ENCODE measurements around the gene MYH3.

The MYH3 gene

DNA sequence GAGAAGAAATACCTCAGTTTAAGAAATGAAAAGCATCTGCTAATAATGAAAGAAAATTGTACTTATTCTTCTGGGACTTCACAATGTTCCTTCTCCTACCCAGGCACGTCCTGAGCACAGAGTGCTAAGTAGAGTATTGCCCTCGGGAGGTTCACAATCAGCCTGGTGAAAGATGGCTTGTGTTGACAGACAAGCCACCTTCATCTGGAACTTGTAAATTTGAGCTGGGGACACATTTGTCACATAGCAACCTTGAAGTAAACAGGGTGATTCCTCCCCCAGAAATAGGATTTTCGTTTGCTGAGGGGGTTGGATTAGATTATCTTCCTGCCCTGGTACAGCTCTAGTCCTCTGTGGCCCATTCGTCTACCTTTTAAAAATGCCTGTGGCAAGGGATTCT lies 73.3 kb downstream of the MYH3 start:
- Histone ChIP-seq H2AFZ (ENCODE audit: low read depth, low read length) (no peak overlapping the region), H2AK5ac (ENCODE audit: low read length, severe bottlenecking) (no peak overlapping the region), H3K27ac (ENCODE audit: low read length, poor library complexity, severe bottlenecking) (no peak overlapping the region), H3K23ac (ENCODE audit: low read length in 2 of 2) (no peak overlapping the region), H3K9ac (ENCODE audit: low read length) (no peak overlapping the region), H3K36me3 (ENCODE audit: control insufficient read depth in 1 of 2, insufficient read depth in 2 of 2, low read depth in 1 of 2, low read length in 2 of 2) (no peaks in the 10 kb centered on the region), H3K4me1 (ENCODE audit: control insufficient read depth, insufficient read depth, low read depth, low read length) (no peaks in the 10 kb centered on the region), H3K4me2 (ENCODE audit: low read length, poor library complexity, severe bottlenecking) (no peak overlapping the region), H3K27me3 (ENCODE audit: control insufficient read depth in 1 of 2, insufficient read depth in 1 of 2, low read length in 2 of 2) (peaks cover 0 to 9% of the 10 kb centered on the region in 2 experiments), H3K4me3 (ENCODE audit: insufficient read depth in 1 of 2, low read depth in 1 of 2, low read length in 2 of 2) (no peak overlapping the region), H3K79me1 (replicated peaks; ENCODE audit: low read length, poor library complexity, severe bottlenecking) (no peaks in the 10 kb centered on the region), H2BK5ac (ENCODE audit: low read depth, low read length, poor library complexity, severe bottlenecking) (no peak overlapping the region), H2BK12ac (ENCODE audit: low read length in 2 of 2) (no peak overlapping the region), H3K9me3 (ENCODE audit: control insufficient read depth, low read length) (no peaks in the 10 kb centered on the region), H3K18ac (ENCODE audit: low read depth in 1 of 2, low read length in 2 of 2) (no peak overlapping the region), H4K8ac (ENCODE audit: low read length) (no peak overlapping the region), H3K14ac (ENCODE audit: low read length in 2 of 2) (no peak overlapping the region), H2BK15ac (ENCODE audit: low read depth, poor library complexity, severe bottlenecking) (no peak overlapping the region), H2BK120ac (ENCODE audit: low read depth, low read length) (no peak overlapping the region), H4K91ac (ENCODE audit: low read length) (no peak overlapping the region), H3K4ac (ENCODE audit: low read depth in 1 of 2, low read length in 2 of 2) (no peak overlapping the region)
- WGBS = 64% methylated on average over 2 of the region's 4 CpGs
- no peak for DNase-seq

GRCh38 chr17:10579270-10579669 lies 77.8 kb downstream of the MYH3 start:
- 67% methylated on average over 2 of the region's 2 CpGs for WGBS
- Histone ChIP-seq H2BK15ac (ENCODE audit: low read depth, poor library complexity, severe bottlenecking) (no peak overlapping the region), H2AK5ac (ENCODE audit: low read length, severe bottlenecking) (no peak overlapping the region)

More at GRCh38 chr17:10579270-10579669, 77.8 kb downstream of the MYH3 start:
- no peaks in the 10 kb centered on the region for H3K79me1 ChIP-seq (replicated peaks; ENCODE audit: low read length, poor library complexity, severe bottlenecking)
- no peak overlapping the region for H4K8ac ChIP-seq (ENCODE audit: low read length)
- no peak overlapping the region for H3K23ac ChIP-seq (ENCODE audit: low read length in 2 of 2)
- H3K4me1 ChIP-seq (ENCODE audit: control insufficient read depth, insufficient read depth, low read depth, low read length) = no peaks in the 10 kb centered on the region
- no peak overlapping the region for H3K18ac ChIP-seq (ENCODE audit: low read depth in 1 of 2, low read length in 2 of 2)
- no peak for DNase-seq
- H3K27me3 ChIP-seq (ENCODE audit: control insufficient read depth in 1 of 2, insufficient read depth in 1 of 2, low read length in 2 of 2) = peaks cover 0 to 6% of the 10 kb centered on the region in 2 experiments
- H2BK12ac ChIP-seq (ENCODE audit: low read length in 2 of 2) = no peak overlapping the region
- H2BK120ac ChIP-seq (ENCODE audit: low read depth, low read length) = no peak overlapping the region
- H3K14ac ChIP-seq (ENCODE audit: low read length in 2 of 2) = no peak overlapping the region
- no peak overlapping the region for H3K4ac ChIP-seq (ENCODE audit: low read depth in 1 of 2, low read length in 2 of 2)
- H2BK5ac ChIP-seq (ENCODE audit: low read depth, low read length, poor library complexity, severe bottlenecking) = no peak overlapping the region
- no peak overlapping the region for H3K9ac ChIP-seq (ENCODE audit: low read length)
- H3K36me3 ChIP-seq (ENCODE audit: control insufficient read depth in 1 of 2, insufficient read depth in 2 of 2, low read depth in 1 of 2, low read length in 2 of 2) = no peaks in the 10 kb centered on the region
- H4K91ac ChIP-seq (ENCODE audit: low read length) = no peak overlapping the region
- no peak overlapping the region for H2AFZ ChIP-seq (ENCODE audit: low read depth, low read length)
- no peaks in the 10 kb centered on the region for H3K9me3 ChIP-seq (ENCODE audit: control insufficient read depth, low read length)
- H3K27ac ChIP-seq (ENCODE audit: low read length, poor library complexity, severe bottlenecking) = no peak overlapping the region
- H3K4me2 ChIP-seq (ENCODE audit: low read length, poor library complexity, severe bottlenecking) = no peak overlapping the region
- no peak overlapping the region for H3K4me3 ChIP-seq (ENCODE audit: insufficient read depth in 1 of 2, low read depth in 1 of 2, low read length in 2 of 2)

Data from mesenchymal stem cell (in vitro differentiated cells and primary cell).